HepG2 (cell line): ENCODE measurements around the gene TMEM87A.

ENCODE experiments used
- AFF4 ChIP-seq: sonication (generic); formaldehyde crosslinking; IDR thresholded peaks from 2 replicates; pipeline ENCODE4 v1.4.0; 2020; ENCODE audit warnings: missing genetic modification reagents
- HNRNPLL ChIP-seq: fragments of 200-400 bp; formaldehyde crosslinking; IDR thresholded peaks from 2 replicates; pipeline ENCODE4 v1.6.1; 2017; ENCODE audit warnings: mild to moderate bottlenecking, low read depth, low read length; ENCODE audit not compliant: poor library complexity, severe bottlenecking
- TAF15 ChIP-seq: fragments of 200-400 bp; formaldehyde crosslinking; IDR thresholded peaks from one replicate; pipeline ENCODE4 v1.6.1; 2018; ENCODE audit warnings: mild to moderate bottlenecking, low read depth, low read length; ENCODE audit not compliant: poor library complexity, severe bottlenecking

- TF ChIP-seq TAF15 (no peak), HNRNPLL (no peak), AFF4 (CRISPR knock-in tag) (no peak)
These were observed 32.4 kb downstream of the TMEM87A start for GRCh38 chr15:42240823-42241222.
